GM12875 (cell line): Measurements from ENCODE around the gene NKAIN1.

ENCODE experiments used
- H3K4me3 ChIP-seq: one replicate; pipeline ENCODE4 v1.5.1; 2011; ENCODE audit warnings: low read depth, low read length, control low read depth
- TF ChIP-seq, protein P1 (sequence below): IDR thresholded peaks from 2 replicates; pipeline ENCODE4 v1.5.1; 2011; ENCODE audit warnings: low read depth, mild to moderate bottlenecking, control low read depth, inconsistent platforms, low read length, moderate library complexity, borderline replicate concordance; ENCODE audit not compliant: insufficient read depth

The NKAIN1 gene

DNA sequence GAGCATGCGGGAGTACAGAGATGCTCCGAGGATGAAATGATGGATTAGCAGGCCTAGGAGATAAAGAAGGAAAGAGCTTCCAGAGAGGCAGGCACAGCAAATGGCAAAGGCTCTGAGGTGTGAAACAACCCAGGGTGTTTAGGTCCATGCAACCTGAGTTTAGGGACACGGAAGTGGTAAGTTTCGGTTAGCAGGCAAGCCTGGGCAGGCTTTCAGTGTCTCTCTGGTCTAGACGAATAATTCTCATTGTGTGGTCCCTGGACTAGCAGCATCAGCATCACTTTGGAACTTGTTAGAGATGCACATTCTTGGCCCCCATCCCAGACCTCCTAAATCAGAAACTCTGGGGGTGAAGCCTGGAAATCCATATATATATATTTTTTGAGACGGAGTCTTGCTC lies 18.6 kb downstream of the NKAIN1 start:
- TF ChIP-seq, protein P1, sequence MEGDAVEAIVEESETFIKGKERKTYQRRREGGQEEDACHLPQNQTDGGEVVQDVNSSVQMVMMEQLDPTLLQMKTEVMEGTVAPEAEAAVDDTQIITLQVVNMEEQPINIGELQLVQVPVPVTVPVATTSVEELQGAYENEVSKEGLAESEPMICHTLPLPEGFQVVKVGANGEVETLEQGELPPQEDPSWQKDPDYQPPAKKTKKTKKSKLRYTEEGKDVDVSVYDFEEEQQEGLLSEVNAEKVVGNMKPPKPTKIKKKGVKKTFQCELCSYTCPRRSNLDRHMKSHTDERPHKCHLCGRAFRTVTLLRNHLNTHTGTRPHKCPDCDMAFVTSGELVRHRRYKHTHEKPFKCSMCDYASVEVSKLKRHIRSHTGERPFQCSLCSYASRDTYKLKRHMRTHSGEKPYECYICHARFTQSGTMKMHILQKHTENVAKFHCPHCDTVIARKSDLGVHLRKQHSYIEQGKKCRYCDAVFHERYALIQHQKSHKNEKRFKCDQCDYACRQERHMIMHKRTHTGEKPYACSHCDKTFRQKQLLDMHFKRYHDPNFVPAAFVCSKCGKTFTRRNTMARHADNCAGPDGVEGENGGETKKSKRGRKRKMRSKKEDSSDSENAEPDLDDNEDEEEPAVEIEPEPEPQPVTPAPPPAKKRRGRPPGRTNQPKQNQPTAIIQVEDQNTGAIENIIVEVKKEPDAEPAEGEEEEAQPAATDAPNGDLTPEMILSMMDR, result no peak
- no peak overlapping the region for H3K4me3 ChIP-seq

DNA sequence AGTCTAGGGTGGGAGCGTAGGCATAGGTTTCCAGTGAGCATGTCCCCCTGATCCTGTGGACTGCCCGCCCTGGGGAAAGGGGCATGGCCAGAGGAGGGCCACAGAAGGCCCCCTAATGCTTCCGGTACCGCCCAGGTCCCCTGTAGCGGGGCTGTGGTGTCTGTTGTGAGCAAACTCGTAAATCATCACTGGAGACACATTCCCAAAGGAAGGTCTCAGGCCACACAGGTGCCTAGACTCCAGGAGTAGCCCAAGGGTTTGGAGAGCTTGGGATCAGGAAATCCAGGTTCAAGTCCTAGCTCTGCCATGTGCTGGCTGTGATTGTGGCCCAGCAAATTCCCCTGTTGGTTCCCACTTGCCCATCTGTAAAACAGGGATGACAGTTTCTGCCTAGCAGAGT lies 20.2 kb downstream of the NKAIN1 start:
- TF ChIP-seq, protein P1, result no peak
- H3K4me3 ChIP-seq, result no peak overlapping the region

DNA sequence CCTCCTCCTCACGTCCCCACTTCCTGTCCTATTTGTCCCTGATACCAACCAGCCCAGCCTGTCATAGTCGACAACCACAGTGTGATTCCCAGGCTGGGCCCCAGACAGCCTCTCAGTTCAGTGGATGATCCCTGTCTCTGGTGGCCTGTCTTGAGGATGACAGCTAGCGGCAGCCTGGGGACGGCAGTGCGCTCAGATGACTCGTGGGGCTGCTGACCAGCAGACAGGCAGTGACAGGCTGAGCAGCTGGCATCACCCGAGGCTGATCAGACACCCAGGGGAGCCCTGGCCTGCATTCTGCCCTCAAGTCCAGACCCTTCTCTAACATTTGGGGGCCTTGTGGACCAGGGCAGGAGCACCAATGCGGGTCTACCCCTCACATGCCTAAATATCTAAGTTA lies 21.0 kb downstream of the NKAIN1 start:
- no peak overlapping the region for H3K4me3 ChIP-seq
- TF ChIP-seq, protein P1, result no peak

DNA sequence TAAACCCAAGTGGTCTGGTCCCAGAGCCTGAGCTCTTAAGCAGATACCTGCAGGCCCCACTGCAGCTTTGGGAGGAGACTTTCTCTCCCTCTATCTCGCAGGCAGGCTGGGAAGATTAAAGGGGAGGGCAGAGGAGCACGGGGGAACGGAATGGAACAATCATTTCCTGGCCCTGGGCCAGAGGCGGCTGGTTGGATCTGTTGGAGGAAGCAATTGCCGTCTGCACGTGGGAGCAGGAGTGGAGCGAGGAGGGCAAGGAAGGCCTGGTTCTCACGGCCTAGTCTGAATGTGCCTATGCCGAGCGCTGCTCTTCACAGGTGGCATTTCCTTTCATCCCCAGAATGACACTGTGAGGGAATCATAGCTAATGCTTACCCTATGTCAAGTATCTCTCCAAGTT lies 23.7 kb downstream of the NKAIN1 start:
- no peak overlapping the region for H3K4me3 ChIP-seq
- TF ChIP-seq, protein P1, result no peak

DNA sequence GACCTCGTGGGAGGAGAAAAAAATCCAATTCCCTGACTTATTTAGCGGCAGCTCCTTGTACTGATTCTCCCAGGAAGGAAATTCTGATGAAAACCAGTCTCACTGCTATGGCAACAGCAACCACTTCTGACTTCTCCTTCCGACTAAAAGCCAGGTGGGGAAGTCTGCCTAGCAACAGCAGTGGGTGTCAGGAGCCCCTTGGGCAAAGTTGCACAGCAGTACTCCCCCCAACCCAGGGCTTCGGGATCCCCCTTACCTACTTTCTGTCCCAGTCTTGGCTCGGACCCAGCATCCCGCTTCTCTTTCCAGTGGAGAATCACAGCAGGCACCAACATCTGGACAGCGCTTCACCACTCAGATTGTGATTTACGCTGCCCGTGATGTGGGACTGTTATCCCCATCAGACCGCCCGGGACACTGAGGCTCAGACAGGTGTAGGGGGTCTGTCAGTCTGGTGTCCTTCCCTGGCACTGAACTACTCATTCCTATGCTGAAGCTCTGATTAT lies 24.6 kb downstream of the NKAIN1 start:
- no peak overlapping the region for H3K4me3 ChIP-seq
- TF ChIP-seq, protein P1, result no peak

DNA sequence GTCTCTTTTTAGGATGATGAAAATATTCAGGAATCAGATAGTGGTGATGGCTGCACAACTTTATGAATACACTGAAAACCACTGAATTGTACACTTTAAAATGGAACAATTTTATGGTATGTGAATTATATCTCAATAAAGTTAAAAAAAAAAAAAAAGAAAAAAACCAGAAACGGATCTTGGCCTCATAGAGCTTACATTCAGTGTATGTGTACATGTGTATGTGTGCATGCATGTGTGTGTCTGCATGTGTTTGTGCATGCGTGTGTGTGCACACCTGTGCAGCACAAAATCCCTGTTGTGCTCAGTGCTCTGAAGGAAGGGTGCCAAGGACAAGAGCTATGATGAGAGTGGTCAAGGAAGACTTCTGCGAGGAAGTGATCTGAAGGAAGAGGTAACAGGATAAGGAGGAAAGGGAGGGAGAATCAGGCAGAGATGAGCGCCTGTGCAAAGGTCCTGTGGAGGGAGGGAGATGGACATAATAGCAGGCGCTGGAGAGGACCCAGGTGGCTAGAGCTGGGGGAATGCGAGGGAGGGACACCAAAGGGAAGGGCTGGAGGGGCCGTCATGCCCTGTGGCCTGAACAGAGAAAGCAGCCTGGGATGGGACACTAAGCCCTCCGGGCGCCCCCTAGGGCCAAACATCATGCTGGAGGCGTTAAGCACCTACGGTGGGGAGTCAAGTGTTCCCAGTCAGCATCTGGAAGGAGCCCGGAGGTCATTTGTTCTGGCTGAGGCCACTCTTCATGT lies 25.2 kb downstream of the NKAIN1 start:
- H3K4me3 ChIP-seq, result no peak overlapping the region
- TF ChIP-seq, protein P1, result 0 out of 2 replicates have a peak, but pooled peaks have one; percentile 4

DNA sequence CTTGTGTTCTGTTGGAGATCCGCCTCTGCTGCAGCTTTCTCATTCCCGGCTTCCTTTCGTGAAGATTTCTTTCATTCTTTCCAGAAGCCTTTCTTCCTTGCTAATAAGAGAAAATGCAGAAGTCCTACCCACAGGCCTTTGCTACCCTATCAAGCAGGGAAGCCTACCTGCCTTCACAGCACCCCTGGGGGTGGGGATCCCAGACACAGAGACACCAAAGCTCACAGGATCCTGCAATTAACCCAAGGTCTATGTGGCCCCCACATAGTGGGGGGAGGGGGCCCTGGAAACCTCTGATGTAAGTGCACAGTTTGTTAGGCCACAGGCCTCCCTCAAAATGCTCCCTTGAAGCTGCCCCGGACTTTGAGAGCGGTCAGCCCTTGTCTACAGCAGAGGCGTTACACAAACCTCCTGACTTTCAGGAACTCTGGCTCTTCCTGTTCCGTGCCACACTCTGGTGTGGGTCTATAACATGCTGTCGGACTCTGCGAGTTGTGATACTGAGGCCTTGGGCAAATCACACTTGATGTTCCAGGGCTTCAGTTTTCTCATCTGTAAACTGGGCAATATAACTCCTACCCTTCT lies 31.2 kb downstream of the NKAIN1 start:
- H3K4me3 ChIP-seq, result no peak overlapping the region
- TF ChIP-seq, protein P1, result no peak
